Left colon (tissue), 2 donors: ENCODE results near the gene RUNX1. TPM values are rescaled to one million over a fixed set of nuclear protein-coding genes. Genes with fewer than 3 reads are reported as not detected.
A peak's percentile ranks its signal among the peaks of the same experiment; 100 is the strongest.

Experiments used
- ATAC-seq: fragments of 200-7000 bp; cut with Tn5 transposase; one replicate; pipeline ENCODE4 v1.9.1; 2020; ENCODE audit warnings: mild to moderate bottlenecking, moderate library complexity
- DNase-seq, 2 donors: peaks; one replicate each; pipeline ENCODE4 v3.0.0-alpha.2; 2020
- intact Hi-C, 2 donors: fragments of 100-400 bp; cut with DNase I in 1 of 2; cut with micrococcal nuclease in 1 of 2; formaldehyde crosslinking; loops; one replicate each; pipeline versions ENCODE4 v1.11.2 to v1.14.0; 2022; cut with DNase I, micrococcal nuclease
- total RNA-seq, 2 donors: library from RNA; stranded (reverse); fragmentation: NEBNext Ultra II Directional; extraction: Animal tissue kit (Norgen Biotek cat#: 25700); gene quantifications; one replicate each; pipeline ENCODE4 v1.2.1, GENCODE V29; 2021
- donor health status: DM: no; HTN: no; CAD: no.
- donor health status: DM: yes; HTN: yes; CAD: no.

RUNX1 gene
- total RNA-seq, 2 donors from 2014 or later, result 17.7 to 25.8 TPM

GRCh38 chr21:34836933-34837505 lies 212.1 kb downstream of the RUNX1 start:
- intact Hi-C loops, result no loop called here
- ATAC-seq, result no peak
- no peak for DNase-seq

GRCh38 chr21:34836103-34836932 lies 212.8 kb downstream of the RUNX1 start:
- no peak for ATAC-seq
- DNase-seq, result peak in 1 of 2 donors; percentile 43
- intact Hi-C loops, result no loop called here

- ATAC-seq (no peak), DNase-seq (no peak)
- intact Hi-C loops, result no loop called here
Measured at GRCh38 chr21:34835526-34835925, 213.6 kb downstream of the RUNX1 start.

- ATAC-seq (no peak), DNase-seq (no peak)
- intact Hi-C loops, result no loop called here
Measured at GRCh38 chr21:34834852-34835501, 214.1 kb downstream of the RUNX1 start.

- ATAC-seq (no peak), DNase-seq (no peak)
- intact Hi-C loops, result no loop called here
Measured at GRCh38 chr21:34834290-34834689, 214.8 kb downstream of the RUNX1 start.

- ATAC-seq (no peak), DNase-seq (no peak)
- intact Hi-C loops, result no loop called here
Measured at GRCh38 chr21:34833465-34833864, 215.6 kb downstream of the RUNX1 start.

- no peak for DNase-seq
- ATAC-seq, result no peak
- intact Hi-C loops, result no loop called here
Measured at GRCh38 chr21:34830386-34831170, 218.5 kb downstream of the RUNX1 start.

- ATAC-seq (no peak), DNase-seq (no peak)
- intact Hi-C loops, result no loop called here
Measured at GRCh38 chr21:34827445-34828235, 221.5 kb downstream of the RUNX1 start.

- no peak for ATAC-seq
- intact Hi-C loops, result no loop called here
Measured at GRCh38 chr21:34826836-34827235, 222.3 kb downstream of the RUNX1 start.

GRCh38 chr21:34825948-34826548 lies 223.1 kb downstream of the RUNX1 start:
- ATAC-seq (no peak), DNase-seq (no peak)
- intact Hi-C loops, result no loop called here

More at GRCh38 chr21:34826836-34827235, 222.3 kb downstream of the RUNX1 start:
- DNase-seq, result no peak

GRCh38 chr21:34825101-34825500 lies 224.0 kb downstream of the RUNX1 start:
- no peak for DNase-seq
- intact Hi-C loops, result no loop called here
- no peak for ATAC-seq

- no peak for ATAC-seq
- no peak for DNase-seq
- intact Hi-C loops, result no loop called here
Measured at GRCh38 chr21:34824314-34824713, 224.8 kb downstream of the RUNX1 start.

- intact Hi-C loops, result no loop called here
- ATAC-seq, result peak; percentile 8
- no peak for DNase-seq
Measured at GRCh38 chr21:34822942-34823341, 226.2 kb downstream of the RUNX1 start.

GRCh38 chr21:34822168-34822567 lies 226.9 kb downstream of the RUNX1 start:
- intact Hi-C loops, result no loop called here
- no peak for DNase-seq
- ATAC-seq, result peak; percentile 88

GRCh38 chr21:34821717-34822116 lies 227.4 kb downstream of the RUNX1 start:
- ATAC-seq (no peak), DNase-seq (no peak)
- intact Hi-C loops, result no loop called here

- DNase-seq (no peak), ATAC-seq (peak; percentile 16)
- intact Hi-C loops, result no loop called here
Measured at GRCh38 chr21:34820051-34820450, 229.1 kb downstream of the RUNX1 start.

- no peak for ATAC-seq
- intact Hi-C loops, result no loop called here
Measured at GRCh38 chr21:34819357-34819999, 229.6 kb downstream of the RUNX1 start.

More at GRCh38 chr21:34819357-34819999, 229.6 kb downstream of the RUNX1 start:
- DNase-seq, result no peak
